ENCODE data around the gene IQSEC1. TPM values are rescaled to one million over a fixed set of nuclear protein-coding genes. Genes with fewer than 3 reads are reported as not detected.
A peak's percentile ranks its signal among the peaks of the same experiment; 100 is the strongest.

IQSEC1 gene
- total RNA-seq, 1 donor from 2014 or later: 148 TPM

DNA sequence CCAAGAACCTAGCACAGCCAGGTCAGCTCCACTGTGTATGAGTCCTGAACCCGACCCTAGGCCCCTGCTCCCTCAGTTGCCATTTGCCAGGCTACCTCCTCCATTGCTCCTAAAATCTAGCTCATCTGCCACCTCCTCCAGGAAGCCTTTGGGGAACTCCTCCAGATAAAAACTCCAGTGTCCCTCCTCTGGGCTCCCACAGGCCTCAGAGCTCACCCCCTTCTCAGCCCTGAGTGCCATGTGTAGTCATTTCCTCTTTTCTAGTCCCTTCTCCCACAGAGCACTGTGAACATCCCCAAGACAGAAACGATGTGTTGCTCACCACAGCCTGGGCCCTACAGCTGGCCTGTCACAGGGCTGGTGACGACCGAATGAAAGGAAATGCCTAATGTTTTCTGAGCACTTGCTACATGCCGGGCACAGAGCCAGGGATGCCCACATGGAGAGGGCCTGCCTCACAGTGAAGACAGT lies 61.0 kb downstream of the IQSEC1 start:
- Histone ChIP-seq H3K9me3 (no peaks in the 10 kb centered on the region), H3K36me3 (no peaks in the 10 kb centered on the region), H3K27me3 (no peaks in the 10 kb centered on the region), H3K4me3 (no peak overlapping the region), H3K4me1 (peaks cover 0 to 9% of the 10 kb centered on the region in 2 donors), H3K27ac (peak overlapping the region; percentile 19 to 70)
- peak; percentile 80 to 86 for DNase-seq (ENCODE audit: low spot score in 2 of 2)
- intact Hi-C loops (cut with DNase I): no loop called here
- TF ChIP-seq CTCF (IDR thresholded peaks at IDR 0.05): no peak

GRCh38 chr3:13011573-13012220 lies 61.5 kb downstream of the IQSEC1 start:
- Histone ChIP-seq H3K27ac (peak overlapping the region; percentile 19 to 70), H3K4me3 (no peak overlapping the region), H3K27me3 (no peaks in the 10 kb centered on the region), H3K4me1 (peaks cover 0 to 7% of the 10 kb centered on the region in 2 donors), H3K9me3 (no peaks in the 10 kb centered on the region), H3K36me3 (no peaks in the 10 kb centered on the region)
- no peak for TF ChIP-seq CTCF (IDR thresholded peaks at IDR 0.05)
- intact Hi-C loops (cut with DNase I): no loop called here
- DNase-seq (ENCODE audit: low spot score in 2 of 2): no peak

DNA sequence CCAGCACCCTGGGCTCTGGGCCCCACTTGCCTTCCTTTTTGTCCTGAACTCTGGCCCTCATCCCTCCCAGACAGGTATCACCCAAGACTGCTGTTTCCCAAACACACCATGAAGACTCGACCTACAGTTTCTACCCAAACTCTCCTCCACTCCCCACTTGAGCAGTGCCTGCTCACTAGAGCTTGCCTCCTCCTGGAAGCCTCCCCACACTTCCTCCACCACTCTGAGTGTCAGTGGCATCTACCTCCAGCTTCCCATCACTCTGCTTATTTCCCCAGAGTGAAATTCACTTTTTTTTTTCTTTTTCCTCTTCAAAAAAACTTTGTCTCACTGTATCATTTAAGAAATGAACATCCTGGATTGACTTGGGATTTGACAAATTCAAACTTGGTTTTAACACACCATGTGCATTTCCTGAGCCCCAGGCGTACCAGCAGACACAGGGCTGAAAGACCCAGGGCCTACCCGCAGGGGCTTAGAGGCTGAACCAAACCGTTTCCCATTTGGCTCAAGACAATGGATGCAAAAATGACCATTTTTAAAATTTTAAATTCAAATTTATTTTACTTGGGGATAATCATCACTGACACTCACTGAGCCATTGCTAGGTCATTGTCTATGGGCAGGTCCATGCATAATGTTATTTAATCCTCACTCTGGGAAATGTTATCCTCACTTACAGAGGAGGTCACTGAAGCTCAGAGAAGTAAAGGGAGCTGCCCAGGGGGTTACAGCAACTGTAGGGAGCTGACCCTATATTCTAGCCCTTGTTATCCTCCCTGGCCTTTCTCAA lies 62.3 kb downstream of the IQSEC1 start:
- DNase-seq (ENCODE audit: low spot score in 2 of 2): no peak
- intact Hi-C loops (cut with DNase I): no loop called here
- Histone ChIP-seq H3K9me3 (no peaks in the 10 kb centered on the region), H3K36me3 (no peaks in the 10 kb centered on the region), H3K4me1 (peaks cover 0 to 2% of the 10 kb centered on the region in 2 donors), H3K4me3 (no peak overlapping the region), H3K27ac (no peak overlapping the region), H3K27me3 (no peaks in the 10 kb centered on the region)
- no peak for TF ChIP-seq CTCF (IDR thresholded peaks at IDR 0.05)

GRCh38 chr3:13009946-13010315 lies 63.3 kb downstream of the IQSEC1 start:
- TF ChIP-seq CTCF (IDR thresholded peaks at IDR 0.05): no peak
- no peaks in the 10 kb centered on the region for H3K4me1 ChIP-seq
- no peak overlapping the region for H3K27ac ChIP-seq
- H3K9me3 ChIP-seq: no peaks in the 10 kb centered on the region
- DNase-seq (ENCODE audit: low spot score in 2 of 2): no peak
- no peaks in the 10 kb centered on the region for H3K27me3 ChIP-seq
- intact Hi-C loops (cut with DNase I): no loop called here
- no peaks in the 10 kb centered on the region for H3K36me3 ChIP-seq
- no peak overlapping the region for H3K4me3 ChIP-seq

GRCh38 chr3:13009132-13009945 lies 63.9 kb downstream of the IQSEC1 start:
- H3K27me3 ChIP-seq: no peaks in the 10 kb centered on the region
- no peak overlapping the region for H3K27ac ChIP-seq
- H3K9me3 ChIP-seq: no peaks in the 10 kb centered on the region
- no peak for TF ChIP-seq CTCF (IDR thresholded peaks at IDR 0.05)
- no peaks in the 10 kb centered on the region for H3K36me3 ChIP-seq
- intact Hi-C loops (cut with DNase I): no loop called here
- no peaks in the 10 kb centered on the region for H3K4me1 ChIP-seq
- H3K4me3 ChIP-seq: no peak overlapping the region
- peak in 1 of 2 donors; percentile 83 for DNase-seq (ENCODE audit: low spot score in 2 of 2)
